Amniotic stem cell (primary cell): ENCODE data around the gene GTF2E1.
"Not testable (repeated sequence)": the region's sequence is repeated elsewhere in the genome, so short reads cannot be mapped to it uniquely, and the experiment has no call there.

ENCODE experiments used
- DNase-seq: peaks from one replicate; lab custom pipeline; 2025; lab: John Stamatoyannopoulos, UW

Gene GTF2E1

DNA sequence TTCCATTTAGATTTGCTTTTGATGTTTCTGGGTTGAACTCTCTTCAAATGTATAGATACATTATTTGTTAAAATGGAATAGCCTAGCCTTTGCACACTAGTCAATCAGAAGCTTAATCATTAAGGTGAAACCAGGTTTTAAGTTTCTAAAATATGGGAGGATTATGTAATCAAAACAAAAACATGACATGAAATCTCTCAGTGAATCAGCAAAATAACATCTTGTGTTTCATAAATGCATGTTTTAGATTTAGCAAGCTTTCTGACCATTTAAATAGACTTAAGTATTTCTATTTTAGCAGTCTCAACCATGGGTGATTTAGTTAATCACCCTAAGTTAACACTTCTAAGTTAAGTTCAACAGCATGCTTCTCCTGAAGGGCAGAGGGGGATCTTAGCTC lies 11.3 kb downstream of the GTF2E1 start:
- DNase-seq: no peak

DNA sequence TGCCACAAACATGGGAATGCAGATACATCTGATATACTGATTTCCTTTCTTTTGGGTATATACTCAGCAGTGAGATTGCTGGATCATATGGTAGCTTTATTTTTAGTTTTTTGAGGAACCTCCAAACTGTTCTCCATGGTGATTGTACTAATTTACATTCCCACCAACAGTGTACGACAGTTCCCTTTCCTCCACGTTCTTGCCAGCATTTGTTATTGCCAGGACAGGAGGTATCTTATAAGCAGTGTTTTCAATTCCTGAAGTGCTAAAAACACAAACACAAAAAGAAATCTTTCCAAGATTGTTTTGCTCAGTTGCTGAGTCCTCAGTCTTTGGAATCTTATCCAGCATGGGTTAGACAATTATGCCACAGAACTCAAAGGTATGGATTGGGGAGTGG lies 13.5 kb downstream of the GTF2E1 start:
- no peak for DNase-seq

DNA sequence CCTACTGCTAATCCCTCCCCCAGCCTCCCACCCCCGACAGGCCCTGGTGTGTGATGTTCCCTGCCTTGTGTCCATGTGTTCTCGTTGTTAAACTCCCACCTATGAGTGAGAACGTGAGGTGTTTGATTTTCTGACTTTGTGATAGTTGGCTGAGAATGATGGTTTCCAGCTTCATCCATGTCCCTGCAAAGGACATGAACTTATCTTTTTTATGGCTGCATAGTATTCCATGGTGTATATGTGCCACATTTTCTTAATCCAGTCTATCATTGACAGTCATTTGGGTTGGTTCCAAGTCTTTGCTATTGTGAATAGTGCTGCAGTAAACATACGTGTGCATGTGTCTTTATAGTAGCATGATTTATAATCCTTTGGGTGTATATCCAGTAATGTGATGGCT lies 16.0 kb downstream of the GTF2E1 start:
- DNase-seq: not testable (repeated sequence)

DNA sequence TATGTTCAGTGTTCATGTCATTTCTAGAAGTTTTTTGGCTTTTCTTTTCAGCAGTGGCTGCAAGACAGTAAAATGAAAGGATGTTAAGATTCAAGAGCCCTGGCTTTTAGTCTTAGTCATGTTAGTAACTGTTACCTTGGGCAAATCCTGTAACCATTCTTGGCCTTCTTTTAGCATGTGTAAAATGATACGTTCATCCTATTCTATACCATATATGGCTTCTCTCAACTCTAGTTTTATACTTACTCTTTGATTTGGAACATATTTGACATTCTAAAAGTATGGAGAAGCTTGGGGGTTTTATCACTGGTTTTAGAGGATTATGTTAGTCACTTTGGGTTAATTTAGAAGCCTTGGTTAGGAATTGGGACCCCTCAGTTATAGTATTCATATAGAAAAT lies 20.1 kb downstream of the GTF2E1 start:
- DNase-seq: no peak

DNA sequence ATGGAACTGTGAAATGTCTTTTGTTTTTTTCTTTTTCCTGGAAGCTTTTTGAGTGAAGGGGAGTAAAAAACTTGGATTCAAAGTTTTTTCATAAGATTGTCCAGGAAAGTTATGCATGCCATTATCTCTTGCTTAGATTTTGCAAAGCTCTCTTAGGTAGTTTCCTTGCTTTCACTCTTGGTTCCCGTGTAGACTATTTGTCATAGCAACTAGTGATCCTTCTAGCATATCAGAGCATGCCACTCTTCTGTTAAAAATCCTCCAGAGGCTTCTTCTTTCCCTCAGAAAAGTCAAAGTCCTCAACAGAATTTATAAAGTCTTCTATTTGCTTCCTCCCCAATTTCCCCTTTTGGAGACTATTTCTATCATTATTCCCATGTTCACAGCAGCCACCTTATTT lies 21.1 kb downstream of the GTF2E1 start:
- no peak for DNase-seq

DNA sequence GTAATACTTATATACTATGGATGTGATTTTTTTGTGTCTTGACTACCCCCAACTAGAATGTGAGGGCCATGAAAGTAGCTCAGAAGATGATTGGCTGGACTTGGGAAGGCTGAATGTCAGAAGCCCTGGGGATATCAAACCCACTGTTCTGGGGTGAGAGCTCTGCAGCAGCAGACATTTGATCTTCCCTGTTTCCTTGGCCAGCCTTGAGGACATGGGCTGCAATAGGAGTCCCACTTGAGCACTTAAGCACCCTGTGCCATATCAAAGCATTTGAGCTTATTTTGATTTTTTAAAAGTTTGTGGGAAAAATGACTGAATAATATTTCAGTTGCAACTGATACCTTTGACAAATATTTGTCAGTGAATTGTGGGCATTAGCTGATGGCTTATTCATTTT lies 21.7 kb downstream of the GTF2E1 start:
- no peak for DNase-seq

DNA sequence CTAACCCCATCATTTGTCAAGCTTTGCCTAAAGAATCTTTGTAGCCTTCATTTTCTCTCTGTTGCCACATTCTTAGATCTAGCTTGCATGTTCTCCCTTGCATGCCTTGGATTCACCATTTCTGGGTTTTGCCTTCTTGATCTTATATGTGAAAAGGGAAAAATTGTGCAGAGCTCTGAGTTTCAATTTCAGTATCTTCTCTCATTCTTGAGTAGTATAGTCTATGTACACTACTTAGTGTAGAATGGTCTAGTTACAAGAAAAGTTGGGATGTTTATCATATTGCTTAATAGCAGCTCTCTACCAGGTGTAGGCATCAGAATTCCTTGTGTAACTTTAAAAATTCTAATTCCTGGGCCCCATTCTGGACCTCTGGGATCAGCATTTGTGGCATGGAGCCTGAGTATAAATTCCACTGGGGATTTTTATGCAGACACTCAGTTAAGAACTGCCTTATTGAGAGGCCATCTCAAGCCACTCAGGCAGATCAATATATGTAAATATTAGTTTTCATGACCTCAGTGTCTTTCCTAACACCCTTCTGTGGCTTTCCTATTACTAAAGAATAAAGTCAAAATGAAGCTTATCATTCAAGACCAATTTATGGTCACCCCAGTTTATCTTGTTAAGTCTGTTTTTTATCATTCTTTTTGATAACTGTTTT lies 23.4 kb downstream of the GTF2E1 start:
- no peak for DNase-seq

DNA sequence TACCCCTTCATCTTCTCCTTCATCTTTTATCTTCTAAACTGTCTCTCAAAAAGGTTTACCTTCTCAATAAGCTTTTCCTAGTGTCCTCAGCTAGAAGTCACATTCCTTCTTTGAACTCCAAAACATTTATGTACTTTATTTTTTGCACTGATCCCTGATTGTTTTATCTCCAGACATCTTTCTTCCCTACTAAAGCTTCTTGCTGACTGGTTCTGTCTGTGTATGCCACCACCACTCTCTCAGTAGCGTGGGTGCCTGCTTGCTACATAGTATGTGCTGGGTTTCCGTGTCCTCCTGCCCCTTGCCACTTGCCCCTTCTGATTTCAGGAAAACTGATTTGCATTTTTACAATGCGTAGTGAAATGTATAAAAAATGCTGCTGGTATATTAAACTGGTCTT lies 24.0 kb downstream of the GTF2E1 start:
- no peak for DNase-seq

DNA sequence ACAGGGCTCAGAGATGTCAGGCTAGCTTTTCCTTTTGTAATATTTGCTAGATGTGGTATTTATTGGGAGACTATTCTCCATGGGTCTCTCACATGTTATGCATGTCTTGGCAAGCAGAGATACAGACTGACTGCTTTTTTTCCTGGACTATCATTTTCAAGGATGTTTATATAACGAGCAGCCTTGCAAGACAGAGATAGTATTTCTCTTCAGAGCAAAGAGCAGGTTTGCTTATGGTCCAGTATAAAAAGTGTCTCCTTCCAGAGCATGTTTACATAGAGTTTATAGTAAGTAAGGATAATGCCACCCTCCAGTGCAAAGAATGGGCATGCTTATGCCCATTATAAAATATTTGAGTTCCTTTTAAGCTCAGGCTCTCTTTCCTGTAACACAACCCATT lies 24.6 kb downstream of the GTF2E1 start:
- DNase-seq: no peak

DNA sequence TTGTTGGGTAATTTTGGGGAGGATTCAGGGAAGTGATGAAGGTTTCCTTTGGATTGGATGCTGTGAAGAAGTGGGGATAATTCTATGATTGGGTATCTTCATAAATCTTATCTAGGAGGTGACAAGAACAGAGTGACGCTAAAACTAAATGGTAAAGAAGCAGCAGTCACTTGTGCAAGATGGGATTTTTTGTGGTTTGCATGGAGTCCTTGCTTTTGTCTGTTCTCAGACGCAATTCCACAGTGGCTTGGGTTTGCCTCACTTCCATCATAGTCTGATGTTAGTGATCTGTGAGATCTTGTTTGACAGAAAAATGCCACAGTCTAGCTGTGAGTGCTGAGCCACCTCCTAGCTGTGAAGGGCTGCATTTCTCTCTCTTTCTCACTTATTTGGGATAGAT lies 26.9 kb downstream of the GTF2E1 start:
- DNase-seq: no peak

DNA sequence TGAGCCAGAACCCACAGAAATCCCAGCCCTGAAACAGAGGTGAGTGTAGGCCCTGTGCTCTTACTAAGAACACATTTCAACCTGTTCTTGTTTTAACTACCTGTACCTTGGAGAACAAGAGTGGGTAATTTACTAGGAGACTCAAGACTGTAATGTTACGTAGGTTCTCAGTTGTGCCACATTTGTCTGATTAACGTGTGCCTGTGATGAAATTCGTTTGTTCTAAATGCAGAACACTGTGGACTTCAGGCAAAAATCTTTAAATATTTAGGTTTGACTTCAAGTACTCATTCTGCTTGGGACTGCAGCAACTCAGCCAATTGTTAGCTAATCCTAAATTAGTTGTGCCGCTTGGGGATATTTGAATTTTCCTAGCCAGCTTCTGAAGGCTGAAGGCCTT lies 28.3 kb downstream of the GTF2E1 start:
- no peak for DNase-seq

DNA sequence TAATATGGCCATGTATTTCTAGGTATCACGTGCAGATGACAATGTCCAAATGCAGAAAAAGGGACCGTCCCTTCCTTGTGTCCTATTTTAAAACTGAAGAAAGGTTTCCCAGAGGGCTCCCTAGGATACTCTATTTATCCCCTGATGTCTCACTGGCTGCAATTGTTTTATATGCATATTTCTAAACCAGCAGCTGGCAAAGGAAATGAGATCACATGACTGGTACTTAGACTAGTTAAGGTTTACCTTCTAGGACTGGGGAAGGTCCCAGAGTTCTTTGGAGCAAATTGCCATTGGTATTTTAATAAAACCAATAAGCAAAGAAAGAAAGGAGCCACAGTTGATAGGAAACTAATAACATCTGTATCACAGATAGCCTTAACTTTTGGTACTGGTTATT lies 29.5 kb downstream of the GTF2E1 start:
- no peak for DNase-seq

DNA sequence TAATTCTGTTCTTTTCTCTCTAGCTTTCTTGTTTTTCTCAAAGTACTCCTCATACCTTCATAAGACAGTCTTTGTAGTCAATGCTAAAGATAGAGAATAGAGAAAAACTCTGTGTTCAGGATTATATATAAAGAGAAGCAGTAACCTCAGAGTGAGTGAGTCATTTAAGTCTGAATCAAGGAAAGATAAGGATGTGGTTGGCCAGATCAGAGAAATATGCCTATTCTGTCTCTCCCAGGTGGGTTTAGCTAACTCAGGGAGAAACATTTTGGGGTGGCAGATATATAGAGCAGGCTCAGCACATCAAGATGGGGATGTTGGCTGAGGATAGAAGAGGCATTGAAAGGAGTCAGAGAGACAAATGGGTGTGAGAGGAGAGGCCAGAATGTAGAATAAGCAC lies 31.4 kb downstream of the GTF2E1 start:
- DNase-seq: no peak

DNA sequence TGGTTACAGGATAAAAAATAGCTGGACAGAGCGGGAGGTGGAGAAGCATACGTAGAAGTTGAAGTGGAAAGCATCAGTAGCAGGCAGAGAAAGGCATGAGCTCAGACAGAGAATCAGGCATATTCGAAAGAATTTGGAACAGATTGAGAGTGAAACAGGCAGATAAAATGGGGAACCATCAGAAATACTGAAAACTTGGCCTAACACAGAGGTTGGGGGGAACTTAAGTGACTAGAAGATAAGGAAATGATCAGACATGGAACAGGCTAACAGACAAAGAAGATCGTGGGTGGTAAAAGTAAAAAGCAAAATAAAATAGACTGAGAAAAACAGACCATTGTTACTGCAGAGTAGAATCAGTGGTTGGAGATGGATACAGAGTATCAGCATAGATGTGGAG lies 32.9 kb downstream of the GTF2E1 start:
- DNase-seq: no peak

DNA sequence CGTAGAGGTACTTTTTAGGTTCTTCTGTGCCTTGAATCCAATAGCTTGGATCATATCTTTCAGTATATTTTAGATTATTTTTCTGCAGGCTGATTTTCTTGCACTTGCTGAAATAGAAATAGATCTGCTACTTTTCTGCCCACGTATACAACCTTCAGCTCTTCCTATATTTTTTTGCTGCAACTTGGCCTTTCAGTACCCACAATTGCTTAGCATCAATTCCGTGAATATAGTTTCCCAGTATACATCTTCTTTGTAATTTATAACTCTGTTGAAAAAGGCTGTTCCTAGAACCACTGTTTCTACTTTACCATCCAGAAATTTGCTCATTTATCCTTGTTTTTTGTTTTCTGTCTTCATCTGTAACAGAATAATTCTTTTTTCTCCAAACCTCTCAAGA lies 36.2 kb downstream of the GTF2E1 start:
- DNase-seq: no peak

DNA sequence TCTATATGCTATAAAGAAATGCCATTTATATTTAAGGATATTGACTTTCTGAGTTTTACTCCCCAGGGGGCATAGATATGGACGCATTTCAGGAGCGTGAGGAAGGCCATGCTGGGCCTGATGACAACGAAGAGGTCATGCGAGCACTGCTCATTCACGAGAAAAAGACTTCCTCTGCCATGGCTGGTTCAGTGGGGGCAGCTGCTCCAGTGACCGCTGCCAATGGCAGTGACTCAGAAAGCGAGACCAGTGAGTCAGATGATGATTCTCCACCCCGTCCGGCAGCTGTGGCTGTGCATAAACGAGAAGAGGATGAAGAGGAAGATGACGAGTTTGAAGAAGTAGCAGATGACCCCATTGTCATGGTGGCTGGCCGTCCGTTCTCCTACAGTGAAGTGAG lies 38.4 kb downstream of the GTF2E1 start:
- no peak for DNase-seq

DNA sequence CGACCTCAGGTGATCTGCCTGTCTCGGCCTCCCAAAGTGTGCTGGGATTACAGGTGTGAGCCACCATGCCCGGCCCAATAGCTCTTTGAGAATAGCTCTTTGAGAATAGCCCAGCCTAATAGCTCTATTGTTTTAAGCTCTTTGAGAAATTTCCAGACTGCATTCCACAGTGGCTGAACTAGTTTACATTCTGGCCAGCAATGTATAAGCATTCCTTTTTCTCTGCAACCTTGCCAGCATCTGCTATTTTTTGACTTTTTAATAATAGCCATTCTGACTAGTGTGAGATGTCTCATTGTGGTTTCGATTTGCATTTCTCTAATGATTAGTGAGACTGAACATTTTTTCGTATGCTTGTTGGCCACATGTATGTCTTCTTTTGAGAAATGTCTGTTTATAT lies 43.3 kb downstream of the GTF2E1 start:
- DNase-seq: not testable (repeated sequence)

DNA sequence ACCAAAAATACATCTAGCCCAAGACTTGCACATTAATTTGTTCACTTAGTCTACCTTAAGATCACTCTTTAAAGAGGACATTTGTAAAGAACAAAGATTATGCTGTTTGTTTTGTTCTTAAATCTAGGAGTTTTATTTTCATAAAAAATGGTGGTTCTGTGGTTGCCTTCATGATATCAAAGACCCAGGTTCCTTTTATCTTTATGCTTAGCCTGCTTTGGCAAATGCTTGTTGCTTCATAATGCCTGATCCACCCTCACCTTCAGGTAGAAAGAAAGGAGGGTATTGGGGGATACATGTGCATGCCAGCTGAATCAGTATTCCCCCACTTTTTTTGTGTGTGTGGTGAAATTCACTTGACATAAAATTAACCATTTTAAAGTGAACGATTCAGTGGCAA lies 48.5 kb downstream of the GTF2E1 start:
- no peak for DNase-seq

DNA sequence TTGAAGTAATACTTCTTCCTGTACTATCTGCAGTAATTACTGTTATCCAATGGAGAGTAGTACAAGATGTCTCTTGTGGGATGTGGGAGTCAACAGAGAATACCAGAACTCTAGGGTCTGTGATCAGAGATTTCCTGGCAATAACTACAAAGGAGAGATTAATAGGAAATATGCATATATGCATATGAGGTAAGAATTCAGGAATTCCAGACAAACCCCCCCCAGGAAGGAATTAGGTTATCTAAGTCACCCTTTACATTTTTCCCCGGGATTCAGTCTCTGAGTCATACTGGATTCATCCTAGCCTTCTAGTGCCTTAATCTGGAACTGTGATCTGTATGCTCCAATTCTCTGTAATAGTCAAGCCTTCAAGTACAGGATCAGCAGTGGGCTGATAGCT lies 49.4 kb downstream of the GTF2E1 start:
- DNase-seq: peak; percentile 41

DNA sequence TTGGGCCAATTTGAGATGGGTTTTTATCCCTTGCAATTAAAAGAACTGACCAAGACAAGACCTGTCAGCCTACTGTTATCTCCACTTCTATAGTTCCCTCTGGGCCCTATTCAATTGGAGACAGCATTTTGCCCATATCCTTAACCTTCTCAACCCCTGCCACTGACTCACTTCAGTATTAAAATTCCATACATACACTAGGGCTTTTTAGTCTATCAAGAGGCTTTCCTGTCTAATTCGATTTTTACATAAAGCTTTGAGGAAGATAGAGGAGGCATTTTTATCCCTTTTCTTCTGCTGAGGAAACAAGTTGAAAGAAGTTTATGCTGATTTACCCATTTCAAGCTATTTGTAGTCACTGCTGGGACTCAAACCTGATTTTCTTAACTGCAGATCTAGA lies 51.1 kb downstream of the GTF2E1 start:
- no peak for DNase-seq

DNA sequence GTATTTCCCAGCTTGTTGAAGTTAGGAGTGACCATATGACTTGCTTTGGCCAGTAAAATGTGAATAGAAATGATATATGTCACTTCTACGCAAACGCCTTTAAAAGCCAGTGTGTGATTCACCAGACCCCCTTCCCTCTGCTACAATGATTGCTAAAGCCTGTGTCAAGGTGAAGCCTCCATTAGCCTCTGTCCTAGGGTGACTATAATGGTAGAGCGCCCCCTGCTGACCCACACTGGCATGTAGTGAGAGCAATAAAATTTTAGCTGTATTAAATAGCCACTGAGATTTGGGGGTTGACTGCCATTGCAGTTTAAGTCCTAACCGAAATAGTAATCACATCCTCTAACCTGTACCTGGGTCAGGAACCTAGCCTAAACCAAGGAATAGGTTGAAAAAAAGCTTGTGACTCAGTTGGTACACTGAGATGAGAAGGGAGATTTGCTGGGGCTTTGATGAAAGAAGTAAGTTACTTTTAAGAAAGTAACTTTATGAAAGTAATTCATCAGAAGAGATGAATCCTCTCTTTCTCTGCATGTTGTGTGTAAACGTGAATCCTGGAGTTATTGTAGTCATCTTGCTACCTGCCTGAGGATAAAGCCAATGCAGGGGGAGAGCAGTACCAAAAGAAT lies 52.6 kb downstream of the GTF2E1 start:
- peak; percentile 60 for DNase-seq

DNA sequence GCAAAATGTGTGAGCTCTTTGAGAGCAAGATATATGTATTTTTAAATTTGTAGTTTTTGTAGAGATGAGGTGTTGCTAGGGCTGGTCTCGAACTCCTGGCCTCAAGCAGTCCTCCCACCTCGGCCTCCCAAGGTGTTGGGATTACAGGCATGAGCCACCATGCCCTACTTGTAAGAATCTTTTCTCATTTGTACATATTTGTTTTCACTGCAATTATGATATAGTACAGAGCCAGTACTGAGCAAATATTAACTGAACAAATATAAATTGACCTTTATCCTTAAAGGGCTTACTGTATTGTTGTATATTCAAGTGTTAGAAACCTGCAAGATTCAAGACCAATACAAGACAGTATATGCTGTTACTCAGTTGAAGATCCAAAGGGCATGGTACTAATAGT lies 53.4 kb downstream of the GTF2E1 start:
- no peak for DNase-seq

DNA sequence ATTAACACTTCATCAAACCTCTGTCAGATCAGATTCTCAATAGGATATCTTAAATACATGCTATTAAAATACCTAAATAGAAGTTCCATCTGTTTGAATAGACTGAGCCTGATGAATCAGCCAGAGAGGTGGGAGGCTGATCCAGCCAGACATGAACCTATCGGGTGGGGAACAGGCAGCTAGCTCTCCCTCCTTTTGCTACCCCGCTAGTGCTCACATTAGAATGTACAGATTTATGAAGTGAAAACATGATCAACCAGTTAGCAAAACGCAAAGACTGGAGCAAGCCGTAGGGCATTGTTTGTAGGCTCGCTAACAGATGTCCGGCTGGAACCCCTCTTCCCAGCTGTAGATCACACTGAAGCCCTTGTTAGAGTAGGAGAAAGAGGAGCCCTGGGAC lies 54.4 kb downstream of the GTF2E1 start:
- no peak for DNase-seq

DNA sequence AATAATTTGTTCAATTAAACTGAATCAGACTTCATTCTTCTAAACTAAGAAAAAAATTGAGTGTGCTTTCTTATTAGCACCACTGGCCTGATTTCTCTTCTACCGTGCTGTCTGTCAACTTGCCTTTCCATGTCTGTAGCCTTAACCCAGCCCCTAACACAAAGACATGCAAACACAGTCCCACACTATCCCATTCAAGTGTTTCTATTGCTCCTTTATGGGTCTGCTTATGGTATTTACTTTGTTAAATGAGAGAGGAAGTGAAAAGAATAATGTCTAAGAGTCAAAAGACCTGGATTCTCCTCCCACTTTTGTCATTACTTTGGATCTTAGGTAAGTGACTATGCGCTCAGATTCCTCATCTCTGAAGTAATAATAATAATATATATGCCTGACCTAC lies 55.3 kb downstream of the GTF2E1 start:
- no peak for DNase-seq
